GM13977 (cell line): ENCODE measurements around the gene NKAIN2.
"Not testable (repeated sequence)": the region's sequence is repeated elsewhere in the genome, so short reads cannot be mapped to it uniquely, and the experiment has no call there.

Experiments
- DNase-seq: peaks from one replicate; pipeline ENCODE4 v3.0.0; 2012; ENCODE audit warnings: low spot score
- in situ Hi-C: fragments of 300-500 bp; cut with MboI; formaldehyde crosslinking; loops from one replicate; pipeline ENCODE4 v1.12.0; 2022; ENCODE audit warnings: low sequenced_read_pairs, low pct_unique_long_range_greater_than_20kb, mixed read lengths, inconsistent platforms; ENCODE audit not compliant: unreplicated experiment
- TF ChIP-seq, protein P1 (sequence below): IDR thresholded peaks from 2 replicates; pipeline ENCODE4 v1.5.1; 2012; ENCODE audit warnings: mild to moderate bottlenecking, control low read depth; ENCODE audit not compliant: insufficient read depth; ENCODE audit errors: extremely low read depth, missing control alignments

The NKAIN2 gene

DNA sequence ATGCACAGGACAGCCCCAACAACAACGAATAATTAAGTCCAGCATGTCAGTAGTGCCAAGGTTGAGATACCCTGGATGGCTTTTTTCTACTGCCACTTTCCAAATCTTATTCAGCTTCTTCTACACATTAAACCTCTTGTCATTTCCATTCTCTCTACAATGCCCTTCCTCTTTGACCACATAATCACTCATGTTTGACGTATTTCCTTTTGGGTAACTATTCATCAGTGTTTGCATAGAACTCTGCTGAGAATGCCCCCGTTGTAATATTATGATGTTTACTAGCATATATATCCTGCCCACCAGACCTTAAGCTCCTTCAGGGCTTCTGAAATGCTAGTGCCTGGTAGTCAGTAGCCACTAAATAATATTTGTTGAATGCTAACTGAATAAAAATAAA, 643.3 kb downstream of the NKAIN2 start:
- no peak for DNase-seq
- in situ Hi-C loops, result no loop called here
- TF ChIP-seq, protein P1, sequence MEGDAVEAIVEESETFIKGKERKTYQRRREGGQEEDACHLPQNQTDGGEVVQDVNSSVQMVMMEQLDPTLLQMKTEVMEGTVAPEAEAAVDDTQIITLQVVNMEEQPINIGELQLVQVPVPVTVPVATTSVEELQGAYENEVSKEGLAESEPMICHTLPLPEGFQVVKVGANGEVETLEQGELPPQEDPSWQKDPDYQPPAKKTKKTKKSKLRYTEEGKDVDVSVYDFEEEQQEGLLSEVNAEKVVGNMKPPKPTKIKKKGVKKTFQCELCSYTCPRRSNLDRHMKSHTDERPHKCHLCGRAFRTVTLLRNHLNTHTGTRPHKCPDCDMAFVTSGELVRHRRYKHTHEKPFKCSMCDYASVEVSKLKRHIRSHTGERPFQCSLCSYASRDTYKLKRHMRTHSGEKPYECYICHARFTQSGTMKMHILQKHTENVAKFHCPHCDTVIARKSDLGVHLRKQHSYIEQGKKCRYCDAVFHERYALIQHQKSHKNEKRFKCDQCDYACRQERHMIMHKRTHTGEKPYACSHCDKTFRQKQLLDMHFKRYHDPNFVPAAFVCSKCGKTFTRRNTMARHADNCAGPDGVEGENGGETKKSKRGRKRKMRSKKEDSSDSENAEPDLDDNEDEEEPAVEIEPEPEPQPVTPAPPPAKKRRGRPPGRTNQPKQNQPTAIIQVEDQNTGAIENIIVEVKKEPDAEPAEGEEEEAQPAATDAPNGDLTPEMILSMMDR, result no peak

DNA sequence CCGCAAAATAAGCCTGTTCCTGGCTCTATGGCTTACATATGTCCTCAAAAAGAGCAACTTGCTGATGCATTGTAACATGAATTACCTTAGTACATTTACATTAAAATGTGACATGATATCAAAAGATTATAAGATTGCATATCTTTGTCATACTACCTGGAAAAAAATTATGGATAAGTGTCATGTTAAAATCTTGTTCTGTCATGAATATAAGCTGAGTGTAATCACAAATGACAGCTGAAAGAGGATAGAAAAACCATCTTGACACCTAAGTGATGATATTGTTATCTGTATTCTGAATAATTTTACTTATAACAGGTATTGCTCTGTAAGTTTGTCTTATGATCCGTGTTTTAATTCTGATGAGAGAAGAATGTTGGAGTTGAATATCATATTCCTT, 655.6 kb downstream of the NKAIN2 start:
- TF ChIP-seq, protein P1, result no peak
- DNase-seq, result no peak
- in situ Hi-C loops, result no loop called here

DNA sequence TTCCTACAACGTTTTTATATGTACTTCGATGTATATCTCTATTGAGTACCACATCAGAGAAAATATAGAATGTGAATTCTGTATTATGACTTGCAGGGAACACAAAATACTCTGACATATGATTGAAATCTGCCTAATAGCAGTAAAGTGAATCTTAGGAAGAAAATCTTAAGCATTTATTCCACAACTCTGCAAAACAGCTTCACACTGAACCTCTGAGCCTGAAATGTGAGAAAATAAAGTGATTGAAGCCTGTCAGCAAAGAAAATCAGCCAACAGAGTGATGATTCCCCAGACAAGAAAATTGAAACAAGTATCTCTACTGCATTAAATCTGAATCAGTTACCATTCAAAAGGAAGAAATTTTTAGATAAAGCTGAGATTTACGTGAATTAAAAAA, 659.1 kb downstream of the NKAIN2 start:
- DNase-seq, result no peak
- TF ChIP-seq, protein P1, result no peak
- in situ Hi-C loops, result no loop called here

DNA sequence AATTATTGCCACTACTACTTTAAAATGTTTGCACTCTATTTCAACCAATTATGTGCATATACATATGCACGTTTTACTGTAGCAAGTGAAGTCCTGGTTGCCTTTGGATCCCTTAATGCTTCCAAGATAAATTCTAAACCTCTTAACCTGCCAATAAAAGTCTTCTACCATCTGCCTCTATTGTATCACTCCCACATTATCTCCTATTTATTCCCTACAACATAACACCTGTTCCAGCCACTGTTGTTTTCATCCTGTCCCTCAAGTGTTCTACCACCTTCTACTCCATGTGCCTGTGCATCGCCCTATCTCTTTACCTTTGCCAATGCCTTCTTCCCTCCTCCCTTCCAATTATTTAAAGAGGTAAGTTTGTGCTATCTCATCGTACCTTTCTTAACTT, 659.6 kb downstream of the NKAIN2 start:
- TF ChIP-seq, protein P1, result no peak
- in situ Hi-C loops, result no loop called here
- no peak for DNase-seq

DNA sequence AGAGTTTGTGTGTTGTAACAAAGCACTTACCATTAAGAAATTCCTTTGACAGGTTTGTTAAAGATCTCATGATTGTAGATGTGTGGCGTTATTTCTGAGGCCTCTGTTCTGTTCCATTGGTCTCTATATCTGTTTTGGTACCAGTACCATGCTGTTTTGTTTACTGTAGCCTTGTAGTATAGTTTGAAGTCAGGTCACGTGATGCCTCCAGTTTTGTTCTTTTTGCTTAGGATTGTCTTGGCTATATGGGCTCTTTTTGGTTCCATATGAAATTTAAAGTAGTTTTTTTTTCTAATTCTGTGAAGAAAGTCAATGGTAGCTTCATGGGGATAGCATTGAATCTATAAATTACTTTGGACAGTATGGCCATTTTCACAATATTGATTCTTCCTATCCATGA, 660.9 kb downstream of the NKAIN2 start:
- in situ Hi-C loops, DNase-seq: not testable (repeated sequence)

DNA sequence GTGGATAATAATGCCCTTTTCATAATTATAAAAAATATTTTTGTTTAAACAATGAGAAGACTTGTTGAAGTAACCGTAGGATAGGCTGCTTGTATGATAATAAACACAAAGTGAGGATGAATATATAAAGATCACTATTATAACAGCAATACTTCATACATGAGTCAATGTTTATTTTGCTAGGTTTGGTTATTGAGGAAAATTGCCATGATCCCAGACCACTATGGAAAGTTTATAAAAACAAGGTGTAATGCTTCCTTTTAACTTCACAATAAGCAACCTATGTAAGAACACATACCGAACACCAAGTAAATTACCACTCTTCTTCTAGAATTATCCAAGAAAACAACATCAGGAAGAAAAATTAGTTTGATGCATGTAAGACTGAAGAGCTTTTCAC, 663.3 kb downstream of the NKAIN2 start:
- TF ChIP-seq, protein P1, result no peak
- DNase-seq, result no peak
- in situ Hi-C loops, result no loop called here

DNA sequence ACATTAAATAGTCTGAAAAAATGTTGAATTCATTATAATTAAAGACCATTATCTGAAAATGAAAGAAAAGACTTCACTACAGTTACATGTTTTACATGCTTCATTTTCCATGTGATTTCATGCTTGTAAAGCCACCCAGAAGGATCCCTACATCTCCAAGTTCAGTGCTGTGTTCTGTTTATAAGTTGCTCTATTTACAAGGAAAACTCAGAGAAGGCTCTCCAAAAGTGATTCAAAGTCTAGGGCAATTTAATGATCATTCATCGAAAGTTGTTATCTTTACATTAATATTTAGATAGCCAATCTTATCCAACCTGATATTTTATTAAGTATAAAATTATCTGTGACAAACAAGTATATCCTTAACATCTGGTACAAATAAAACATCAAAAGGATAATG, 663.7 kb downstream of the NKAIN2 start:
- no peak for DNase-seq

More for the DNA sequence above, 663.7 kb downstream of the NKAIN2 start:
- in situ Hi-C loops, result no loop called here
- TF ChIP-seq, protein P1, result no peak
